Choroid plexus epithelial cell (primary cell): ENCODE results near the gene CDH4.

ENCODE experiments used
- DNase-seq: peaks from one replicate; pipeline ENCODE4 v3.0.0-alpha.2; 2010; ENCODE audit warnings: low read depth
- H3K4me3 ChIP-seq: 2 replicates; pipeline ENCODE4 v1.5.1; 2011; ENCODE audit warnings: low read depth, mild to moderate bottlenecking, control low read depth, low read length, moderate library complexity
- TF ChIP-seq, protein P1 (sequence below): conservative IDR thresholded peaks from 2 replicates; pipeline ENCODE4 v1.5.1; 2011; ENCODE audit warnings: low read depth, mild to moderate bottlenecking, control low read depth, inconsistent platforms, low read length, moderate library complexity

Gene CDH4

GRCh38 chr20:61975407-61976129 lies 723.5 kb downstream of the CDH4 start:
- H3K4me3 ChIP-seq: no peak overlapping the region
- TF ChIP-seq, protein P1, sequence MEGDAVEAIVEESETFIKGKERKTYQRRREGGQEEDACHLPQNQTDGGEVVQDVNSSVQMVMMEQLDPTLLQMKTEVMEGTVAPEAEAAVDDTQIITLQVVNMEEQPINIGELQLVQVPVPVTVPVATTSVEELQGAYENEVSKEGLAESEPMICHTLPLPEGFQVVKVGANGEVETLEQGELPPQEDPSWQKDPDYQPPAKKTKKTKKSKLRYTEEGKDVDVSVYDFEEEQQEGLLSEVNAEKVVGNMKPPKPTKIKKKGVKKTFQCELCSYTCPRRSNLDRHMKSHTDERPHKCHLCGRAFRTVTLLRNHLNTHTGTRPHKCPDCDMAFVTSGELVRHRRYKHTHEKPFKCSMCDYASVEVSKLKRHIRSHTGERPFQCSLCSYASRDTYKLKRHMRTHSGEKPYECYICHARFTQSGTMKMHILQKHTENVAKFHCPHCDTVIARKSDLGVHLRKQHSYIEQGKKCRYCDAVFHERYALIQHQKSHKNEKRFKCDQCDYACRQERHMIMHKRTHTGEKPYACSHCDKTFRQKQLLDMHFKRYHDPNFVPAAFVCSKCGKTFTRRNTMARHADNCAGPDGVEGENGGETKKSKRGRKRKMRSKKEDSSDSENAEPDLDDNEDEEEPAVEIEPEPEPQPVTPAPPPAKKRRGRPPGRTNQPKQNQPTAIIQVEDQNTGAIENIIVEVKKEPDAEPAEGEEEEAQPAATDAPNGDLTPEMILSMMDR: no peak
- DNase-seq: no peak

GRCh38 chr20:61976263-61976643 lies 724.2 kb downstream of the CDH4 start:
- TF ChIP-seq, protein P1: no peak
- DNase-seq: no peak
- no peak overlapping the region for H3K4me3 ChIP-seq

GRCh38 chr20:61976644-61977418 lies 724.8 kb downstream of the CDH4 start:
- DNase-seq: no peak
- H3K4me3 ChIP-seq: no peak overlapping the region
- TF ChIP-seq, protein P1: no peak

DNA sequence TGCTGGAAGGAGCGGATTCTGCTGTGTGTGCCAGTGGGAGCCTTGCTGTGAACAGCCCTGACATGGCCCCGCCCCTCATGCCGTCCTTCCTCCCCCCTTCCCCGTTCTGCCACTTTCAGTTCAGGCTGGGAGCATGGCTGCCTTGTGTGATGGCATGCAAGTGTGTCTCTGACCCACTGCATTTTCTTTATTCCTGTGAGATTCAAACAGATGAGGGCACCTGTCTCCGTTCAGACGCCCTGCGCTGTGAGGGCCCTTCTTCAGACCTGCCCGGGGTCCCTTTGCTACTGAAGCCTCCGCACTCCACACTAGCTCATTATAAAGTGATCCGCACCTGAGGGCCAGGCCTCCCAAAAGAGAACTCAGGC lies 725.3 kb downstream of the CDH4 start:
- TF ChIP-seq, protein P1: no peak

DNA sequence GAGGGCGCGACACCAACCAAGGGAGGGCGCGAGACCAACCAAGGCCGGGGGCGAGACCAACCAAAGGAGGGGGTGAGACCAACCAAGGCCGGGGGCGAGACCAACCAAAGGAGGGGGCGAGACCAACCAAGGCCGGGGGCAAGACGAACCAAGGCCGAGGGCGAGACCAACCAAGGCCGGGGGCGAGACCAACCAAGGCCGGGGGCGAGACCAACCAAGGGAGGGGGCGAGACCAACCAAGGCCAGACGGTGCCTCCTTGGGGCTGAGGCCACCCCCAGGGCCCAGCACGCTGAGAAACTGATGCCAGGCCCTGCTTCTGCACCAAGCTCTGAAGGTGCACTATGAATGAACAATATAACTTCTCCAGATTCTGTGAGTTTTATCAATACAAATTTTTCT lies 726.4 kb downstream of the CDH4 start:
- no peak for DNase-seq
- H3K4me3 ChIP-seq: no peak overlapping the region
- TF ChIP-seq, protein P1: no peak

More for the DNA sequence above, 725.3 kb downstream of the CDH4 start:
- H3K4me3 ChIP-seq: no peak overlapping the region
- DNase-seq: no peak

DNA sequence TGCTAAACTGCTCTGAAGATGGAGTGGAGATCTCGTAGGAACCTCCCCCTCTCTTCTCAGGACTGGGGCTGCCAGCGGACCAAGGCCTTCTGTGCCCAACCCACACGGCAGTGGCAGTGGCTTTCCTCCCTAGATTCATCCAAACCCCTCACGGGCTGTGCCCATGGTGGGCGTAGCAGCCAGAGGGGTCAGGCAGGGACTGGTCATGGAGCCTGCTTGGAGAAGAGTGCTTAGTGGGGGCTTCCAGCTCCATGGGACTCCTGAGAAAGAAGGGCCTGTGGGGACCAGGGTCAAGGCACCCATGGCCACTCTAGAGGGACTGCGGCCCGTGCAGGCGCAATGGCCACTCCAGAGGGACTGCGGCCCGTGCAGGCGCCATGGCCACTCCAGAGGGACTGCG lies 727.0 kb downstream of the CDH4 start:
- DNase-seq: no peak

More for the DNA sequence above, 727.0 kb downstream of the CDH4 start:
- H3K4me3 ChIP-seq: no peak overlapping the region
- TF ChIP-seq, protein P1: no peak
